Activated naive CD4-positive, alpha-beta T cell (primary cell): Measurements from ENCODE around the gene CCDC12.

Source experiments
- DNase-seq, 4 experiments: peaks; one replicate each; lab custom pipeline; 2025; lab: John Stamatoyannopoulos, UW

CCDC12 gene

DNA sequence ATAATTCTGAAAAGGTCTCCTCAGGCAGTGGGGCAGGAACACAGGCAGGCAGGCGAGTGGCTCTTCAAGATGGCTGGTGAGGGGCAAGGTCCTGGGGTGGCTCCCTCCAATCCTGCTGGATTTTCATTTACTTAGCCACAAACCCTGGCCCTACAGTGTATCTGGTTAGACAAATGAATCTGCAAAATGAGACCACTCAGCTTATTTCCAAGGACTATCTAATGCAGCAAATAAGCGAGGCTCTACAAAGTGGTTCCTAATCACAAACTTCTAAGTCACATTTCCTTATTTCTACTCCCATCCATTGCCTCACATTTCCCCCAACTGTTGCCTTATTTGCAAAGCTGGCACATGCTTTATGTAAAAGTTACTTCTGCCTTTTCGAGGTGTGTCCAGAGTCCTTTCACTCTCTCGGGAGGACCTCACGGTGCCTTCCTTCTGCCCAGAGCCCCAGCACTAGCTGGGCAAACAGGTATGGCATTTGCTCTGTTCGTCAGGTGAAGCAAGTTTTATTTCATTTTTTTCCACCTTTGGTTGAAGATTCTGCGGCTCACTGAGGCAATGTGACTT, 40.5 kb downstream of the CCDC12 start:
- DNase-seq: no peak

DNA sequence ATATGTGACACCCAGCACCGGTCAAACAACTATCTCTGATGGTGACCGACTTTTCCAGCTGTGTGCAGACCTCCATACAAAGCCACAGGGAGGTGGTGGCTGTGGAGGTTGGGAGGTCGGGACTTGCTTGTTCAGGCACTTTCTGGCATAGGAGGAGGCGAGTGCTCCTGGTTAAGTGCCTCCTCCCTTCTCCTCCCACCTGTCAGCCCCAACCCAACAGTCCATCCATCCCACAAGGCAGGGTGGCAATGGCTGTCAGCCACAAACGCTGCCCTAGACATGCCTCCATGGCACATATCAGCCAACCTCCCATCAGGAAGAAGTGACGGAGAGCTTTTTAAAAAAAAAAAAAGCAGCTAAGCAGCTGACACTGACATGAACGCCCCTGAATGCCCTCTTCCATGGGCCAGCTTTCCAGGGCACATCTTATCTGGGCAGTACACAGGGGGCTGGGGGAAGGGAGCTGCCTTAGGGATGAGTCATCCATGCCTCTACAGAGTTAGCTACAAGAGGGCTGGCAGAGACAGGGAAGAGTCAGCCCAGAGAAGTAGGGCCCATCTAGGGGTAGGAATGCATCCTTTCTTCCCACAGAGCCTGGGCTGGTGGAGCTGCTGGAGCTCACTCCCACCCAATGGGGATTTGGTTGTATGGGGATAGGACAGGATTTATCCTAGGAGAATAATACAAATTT, 41.2 kb downstream of the CCDC12 start:
- DNase-seq: no peak

DNA sequence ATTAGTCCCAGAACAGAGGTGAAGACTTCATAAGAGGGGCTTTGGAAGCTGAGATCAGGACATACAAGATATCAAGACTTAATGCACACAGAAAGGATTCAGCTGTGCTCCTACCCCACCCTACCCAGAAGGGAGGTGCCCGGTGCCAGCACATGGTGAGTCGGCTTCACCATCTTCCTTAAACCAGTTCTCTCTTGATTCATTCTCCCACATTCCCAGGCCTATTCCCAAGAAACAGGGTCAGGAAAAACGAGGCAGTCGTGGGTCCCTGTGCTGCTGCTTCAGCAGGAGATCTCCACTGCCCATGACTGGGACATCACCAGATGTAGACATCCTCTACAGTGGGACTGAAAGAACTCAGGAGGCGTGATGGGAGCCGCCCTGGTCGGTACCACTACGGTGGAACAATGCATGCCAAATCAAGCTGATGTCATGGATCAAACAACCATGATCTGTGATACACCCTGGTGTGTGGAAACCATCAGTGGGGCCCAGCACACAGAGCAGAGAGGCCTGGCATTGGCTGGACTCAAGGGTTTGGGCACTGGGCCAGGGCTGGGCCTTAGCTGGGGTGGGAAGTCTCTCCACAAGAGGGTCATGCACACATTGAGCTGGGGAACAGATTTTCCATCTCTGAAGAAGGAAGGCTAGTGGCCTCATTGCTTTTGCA, 41.9 kb downstream of the CCDC12 start:
- no peak for DNase-seq

DNA sequence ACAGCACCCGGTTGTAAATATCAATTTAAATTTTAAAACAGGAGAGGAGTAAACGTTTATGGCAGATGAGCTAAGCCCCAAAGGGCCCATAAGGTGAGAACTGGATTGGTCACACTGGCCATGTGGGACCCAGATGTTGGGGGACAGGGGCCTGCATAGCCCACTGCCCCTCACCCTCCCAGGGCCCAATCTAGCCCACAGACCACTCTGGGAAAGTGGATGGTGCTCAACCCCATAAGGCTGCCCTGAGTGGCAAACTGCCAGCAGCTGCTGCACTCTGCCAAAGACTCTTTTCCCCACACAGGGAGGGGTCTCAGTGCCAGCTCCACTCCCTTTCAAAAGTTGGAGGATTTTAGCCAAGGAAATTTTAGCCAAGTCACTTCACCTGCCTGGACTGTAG, 42.5 kb downstream of the CCDC12 start:
- DNase-seq: no peak

DNA sequence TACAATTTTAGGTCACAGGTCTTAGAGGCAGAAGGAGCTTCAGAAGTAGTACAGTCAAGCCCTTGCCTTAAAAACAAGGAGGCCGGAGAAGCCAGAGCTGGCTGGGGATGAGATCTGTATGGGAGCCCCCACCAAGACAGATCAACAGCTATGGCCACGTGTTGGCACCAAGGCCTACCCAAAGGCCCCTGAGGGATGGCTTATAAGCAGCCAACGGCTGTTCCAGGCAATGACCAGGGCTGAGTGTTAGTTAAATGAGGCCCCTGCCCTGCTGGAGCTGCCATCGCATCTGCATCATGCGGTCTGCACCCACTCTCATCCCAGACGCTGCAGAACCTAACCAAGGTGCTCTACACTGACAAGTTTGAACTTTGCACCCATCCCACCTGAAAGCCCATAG, 43.3 kb downstream of the CCDC12 start:
- DNase-seq: no peak

DNA sequence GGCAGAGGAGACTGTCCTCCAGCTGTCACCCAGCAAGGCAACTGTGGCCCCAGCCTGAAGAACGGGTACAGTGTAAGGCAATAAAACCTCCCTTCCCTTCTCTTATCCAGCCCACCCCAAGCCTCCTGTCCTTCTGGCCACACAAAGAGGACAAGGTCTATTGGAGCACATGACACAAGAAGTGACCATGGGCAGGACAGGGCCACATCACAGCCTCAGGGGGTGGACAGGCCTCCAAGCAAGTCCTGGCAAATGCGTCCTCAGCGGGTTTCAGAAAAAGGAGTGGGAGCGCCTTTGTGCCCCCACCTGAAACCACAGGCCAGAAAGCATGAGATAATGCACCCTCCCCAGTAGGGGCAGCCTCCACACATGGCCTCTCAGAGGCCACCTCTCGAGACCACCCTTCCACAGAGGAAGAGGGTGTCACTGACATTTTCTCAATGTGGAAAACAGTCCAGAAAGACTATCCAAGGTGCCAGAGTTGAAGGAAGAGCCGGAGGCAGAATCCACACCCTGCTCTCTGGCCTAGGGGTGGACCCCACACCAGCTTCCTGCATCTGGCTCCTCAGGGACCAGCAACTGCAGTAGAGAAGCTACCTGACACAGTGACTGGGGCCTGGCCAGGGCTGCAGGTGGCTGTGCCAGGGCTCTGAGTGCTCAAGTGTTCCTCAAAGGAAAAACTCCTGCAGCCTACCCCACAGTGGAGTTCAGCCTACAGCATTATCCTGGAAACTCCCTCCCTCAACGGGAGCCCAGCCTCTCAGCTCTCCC, 43.9 kb downstream of the CCDC12 start:
- no peak for DNase-seq

DNA sequence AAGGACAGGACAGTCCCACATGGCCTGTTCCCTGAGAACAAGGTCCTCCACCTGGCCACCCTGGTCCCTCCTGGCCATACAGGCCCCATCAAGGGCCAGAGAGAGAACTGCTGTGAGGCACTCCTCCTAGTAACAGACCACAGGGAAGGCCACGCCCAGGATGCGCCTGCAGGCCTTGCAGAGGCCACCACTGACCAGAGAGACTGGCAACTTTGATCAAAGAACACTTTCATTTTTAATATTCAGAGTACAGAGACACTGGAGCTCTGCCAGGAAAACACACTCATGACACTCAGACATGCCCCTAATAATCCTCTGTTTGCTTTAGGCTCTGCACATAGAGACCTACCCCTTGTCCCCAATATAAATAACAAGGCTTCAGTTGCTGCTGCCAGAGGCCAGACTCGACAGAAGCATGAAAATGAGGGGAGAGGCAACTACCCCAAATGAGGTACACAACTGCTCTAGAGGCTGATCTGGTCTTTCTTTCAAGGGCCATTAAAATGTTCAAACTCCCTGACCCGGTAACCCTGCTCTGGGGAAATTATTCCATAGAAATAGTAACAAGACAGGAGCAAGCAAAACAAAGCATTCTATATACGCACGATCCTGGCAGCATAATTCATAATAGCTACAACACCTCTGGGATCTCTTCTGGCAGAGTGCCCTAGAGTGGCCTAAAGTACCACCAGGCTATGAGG, 44.8 kb downstream of the CCDC12 start:
- DNase-seq: no peak

DNA sequence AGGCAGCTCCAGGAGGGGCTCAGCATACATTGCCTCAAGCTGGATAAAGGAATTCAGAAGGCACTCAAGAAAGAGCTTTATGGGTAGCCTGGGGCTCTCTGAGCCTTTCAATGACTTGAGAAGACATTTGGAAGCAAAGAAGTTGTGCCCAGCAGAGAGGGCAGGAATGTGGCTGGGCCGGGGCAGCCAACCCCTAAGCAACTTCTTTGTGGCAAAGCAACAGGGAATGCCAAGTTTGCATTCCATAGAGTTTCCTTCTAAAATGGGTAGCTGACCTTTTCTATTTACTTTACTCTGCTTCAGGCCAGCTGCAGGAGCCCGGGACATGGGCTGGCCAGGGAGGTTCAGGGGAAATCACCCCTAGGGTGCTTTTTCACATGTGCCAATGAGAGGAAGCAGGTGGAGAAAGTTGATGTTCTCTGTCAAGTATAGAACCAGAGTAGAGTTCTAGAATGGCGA, 45.6 kb downstream of the CCDC12 start:
- no peak for DNase-seq

DNA sequence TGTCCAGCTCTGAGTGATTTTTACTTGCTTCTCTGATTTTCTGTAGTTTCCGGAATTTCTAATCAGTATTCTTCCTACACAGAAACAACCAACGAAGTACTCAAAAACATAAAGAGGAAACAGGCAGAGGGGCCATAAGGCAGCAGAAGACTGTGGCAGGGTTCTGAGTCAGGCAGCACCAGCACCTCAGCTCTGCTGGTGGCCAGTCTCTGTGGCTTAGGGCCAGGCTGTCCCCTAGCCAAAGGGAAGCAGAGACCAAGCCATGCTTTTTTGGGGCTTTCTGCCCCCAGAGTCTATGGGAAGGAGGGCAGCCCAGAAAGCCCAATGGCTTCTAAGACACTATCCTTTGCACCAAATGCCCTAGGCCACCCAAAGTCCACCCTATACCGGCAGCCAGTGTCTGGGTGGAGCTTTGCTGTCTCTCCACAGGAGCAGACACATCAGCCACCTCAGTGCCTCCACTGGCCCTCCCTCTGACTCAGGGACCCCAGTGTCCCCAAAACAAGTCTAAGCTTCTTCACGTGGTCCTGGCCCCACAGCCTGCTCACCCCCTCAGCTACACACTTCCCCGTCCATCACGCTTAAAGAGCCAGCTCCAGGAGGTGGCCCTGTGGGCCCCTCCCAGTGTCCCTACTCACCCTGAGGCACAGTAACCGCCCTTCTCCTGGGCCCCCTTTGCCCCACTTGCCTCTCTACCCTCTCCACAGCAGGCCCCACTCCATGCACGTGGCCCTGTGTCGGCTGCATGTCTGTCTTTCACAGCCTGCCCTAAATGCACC, 46.2 kb downstream of the CCDC12 start:
- DNase-seq: no peak

DNA sequence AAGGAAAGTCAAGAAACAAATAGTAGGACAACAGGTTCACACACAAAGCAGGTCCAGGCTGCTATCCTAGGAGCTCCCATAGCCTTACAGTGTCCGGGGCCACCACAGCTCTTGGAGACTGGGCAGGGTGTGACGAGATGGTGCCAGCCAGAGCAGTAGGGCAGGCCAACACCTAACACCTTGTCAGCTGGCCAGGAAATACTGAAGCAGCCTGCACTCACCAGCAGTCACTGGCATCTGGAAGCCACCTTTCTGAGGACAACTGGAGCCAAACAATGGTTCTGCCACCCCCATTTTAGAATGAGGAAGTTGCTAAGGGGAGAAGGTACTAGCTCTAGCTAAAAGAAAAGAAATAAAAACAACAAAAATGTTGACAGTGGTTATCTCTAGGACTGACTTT, 47.2 kb downstream of the CCDC12 start:
- DNase-seq: no peak

DNA sequence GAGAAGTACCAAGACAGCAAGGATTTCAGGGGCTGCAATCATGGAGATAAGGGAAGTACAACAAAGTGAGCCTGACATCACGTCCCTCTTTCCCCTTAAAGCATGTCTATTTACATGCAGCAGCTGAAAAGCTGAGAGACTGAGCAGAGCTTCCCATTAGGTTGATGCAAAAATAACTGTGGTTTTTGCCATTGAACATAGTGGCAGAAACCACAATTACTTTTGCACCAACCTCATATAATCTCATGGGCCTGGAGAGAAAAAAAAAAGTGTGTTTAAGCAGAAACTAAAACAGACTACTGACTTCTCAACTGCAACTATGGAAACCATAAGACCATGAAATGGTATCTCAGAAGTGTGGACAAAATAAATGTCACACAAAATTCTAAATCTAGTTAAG, 48.3 kb downstream of the CCDC12 start:
- DNase-seq: no peak

DNA sequence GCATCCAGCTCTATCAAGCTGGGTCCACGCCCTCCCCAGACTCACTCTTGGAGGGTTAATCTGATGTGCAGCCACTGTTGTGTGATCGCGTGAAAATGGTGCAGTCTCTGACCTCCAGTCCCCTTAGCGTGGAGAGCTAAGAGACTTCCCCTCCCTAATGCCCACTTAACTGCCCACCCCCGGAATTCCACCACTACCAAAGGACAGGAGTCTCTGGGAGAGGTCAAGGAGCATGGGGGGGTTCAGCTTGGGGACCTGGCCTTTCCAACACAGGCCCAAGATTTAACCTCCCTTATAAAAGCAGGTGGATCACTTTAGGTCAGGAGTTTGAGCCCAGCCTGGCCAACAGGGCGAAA, 48.8 kb downstream of the CCDC12 start:
- no peak for DNase-seq

DNA sequence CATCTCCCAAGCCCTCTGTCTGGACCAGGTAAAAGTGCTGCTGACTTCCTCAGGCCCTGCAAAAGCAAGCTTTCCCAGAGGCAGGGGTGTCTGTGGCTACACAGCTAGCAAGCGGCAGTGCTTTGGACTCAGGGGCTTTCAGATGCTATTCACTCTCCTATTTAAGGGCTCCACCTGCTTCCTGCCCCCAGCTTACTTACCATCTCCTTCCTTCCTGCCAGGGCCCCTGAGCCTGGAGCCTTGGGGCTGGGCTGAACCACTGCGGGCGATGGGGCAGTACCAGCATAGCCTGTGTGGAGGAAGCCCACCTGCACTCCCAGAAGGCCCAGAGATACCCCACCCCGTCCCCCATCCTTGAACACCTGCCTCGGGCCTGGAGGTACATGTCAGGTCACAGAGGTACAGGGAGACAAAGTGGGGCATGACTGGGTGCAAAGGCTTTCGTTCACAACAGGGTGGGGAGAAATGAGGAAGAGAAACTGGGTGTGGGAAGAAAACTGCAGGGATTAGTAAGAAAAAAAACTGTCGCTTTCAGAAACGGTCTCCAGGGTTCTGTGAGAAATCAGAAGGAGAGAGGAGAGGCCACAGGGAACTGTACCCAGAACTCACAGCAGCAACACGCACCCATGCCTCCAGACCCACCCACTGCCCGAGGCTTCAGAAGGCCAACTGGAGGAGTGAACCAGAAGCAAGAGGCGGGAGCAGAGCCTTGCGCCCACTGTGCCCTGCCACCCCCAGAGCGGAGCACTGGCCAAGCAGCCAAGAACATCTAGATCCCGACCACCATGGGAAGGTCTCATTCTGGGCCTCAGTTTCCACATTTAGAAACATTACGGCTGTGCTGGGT, 49.5 kb downstream of the CCDC12 start:
- DNase-seq: peak in 1 of 4 experiments; percentile 9

DNA sequence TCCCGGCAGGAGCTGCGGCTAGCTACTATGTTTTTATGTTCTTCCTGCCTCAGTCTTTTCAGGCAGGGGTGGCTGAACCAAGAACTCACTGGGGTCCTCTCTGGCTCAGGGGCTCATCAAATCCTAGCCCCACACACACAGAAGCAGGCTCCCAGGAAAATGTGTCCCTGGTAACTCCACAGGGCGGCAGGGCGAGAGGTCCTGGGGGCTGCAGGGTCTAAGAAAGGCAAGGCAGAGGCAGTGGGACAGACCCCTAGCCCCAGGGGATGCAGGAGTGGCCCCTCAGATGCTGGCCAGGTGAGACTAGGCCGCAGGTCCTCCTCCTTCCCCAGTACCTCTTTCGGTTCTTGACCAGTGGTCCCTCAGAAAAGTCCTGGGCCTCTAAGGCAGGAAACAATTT, 50.1 kb downstream of the CCDC12 start:
- no peak for DNase-seq

DNA sequence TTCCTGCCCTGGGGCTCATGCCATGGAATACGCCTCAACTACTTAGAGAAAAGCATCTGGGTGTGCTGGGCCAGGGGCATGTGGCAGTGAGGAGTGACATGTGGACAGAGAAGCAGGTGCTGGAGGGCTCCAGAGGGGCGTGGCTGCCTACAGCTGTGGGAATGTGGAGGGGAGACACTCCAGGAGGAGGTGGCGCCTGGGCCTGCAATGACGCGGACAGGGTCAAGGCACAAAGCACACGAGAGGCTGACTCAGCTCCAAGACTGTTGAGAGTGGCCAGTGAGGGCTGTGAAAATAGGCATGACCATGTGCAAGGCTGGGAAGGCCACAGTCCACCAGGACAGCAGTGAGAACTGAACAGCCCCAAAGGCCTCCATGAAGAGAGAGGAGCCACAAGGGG, 50.5 kb downstream of the CCDC12 start:
- no peak for DNase-seq

DNA sequence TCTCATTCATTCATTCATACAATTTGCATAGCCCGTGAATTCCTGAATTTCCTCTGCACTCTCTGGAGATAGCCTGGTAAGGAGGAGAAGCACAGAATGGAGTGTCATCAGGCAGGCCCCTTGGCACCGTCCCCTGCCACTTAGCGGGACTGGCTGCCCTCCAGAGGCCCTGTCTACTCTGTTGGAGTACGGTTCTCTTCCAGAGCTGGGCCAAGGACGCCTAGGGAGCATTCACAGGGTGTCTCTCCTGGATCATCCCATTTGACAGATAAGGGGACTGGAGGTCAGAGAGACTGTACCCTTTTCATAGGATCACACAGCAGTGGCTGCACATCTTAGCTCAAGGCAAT, 51.0 kb downstream of the CCDC12 start:
- no peak for DNase-seq

DNA sequence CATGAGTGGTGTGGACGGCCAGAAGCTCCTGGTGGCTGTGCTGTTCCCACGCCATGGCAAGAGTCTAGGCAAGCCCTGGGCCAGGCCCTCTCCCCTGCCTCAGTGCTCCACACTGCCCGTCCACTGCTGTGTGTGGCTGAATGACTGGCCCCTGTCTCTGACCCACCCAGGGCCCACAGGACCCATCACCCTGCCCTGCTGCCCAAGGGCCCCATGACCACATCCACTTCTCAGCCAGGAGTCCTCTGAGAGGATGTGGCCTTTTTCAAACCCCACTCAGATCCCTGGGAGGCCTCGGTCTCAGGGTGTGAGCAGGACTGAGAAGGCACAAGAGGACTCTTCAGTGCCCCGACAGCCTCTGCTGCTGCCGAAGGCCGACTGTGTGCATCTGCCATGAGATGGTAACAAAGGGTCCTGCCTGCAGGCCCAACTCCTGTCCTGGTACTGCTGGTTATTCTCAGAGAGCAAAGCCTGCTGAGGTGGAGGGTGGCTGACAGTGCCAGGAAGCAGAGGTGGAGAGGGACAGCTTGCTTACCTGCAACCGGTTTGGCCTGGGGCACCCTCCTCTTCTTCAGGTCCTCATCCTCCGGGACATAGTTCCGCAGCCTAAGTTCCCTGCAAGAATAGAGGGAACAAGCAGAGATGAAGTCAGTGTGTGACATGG, 51.5 kb downstream of the CCDC12 start:
- DNase-seq: no peak

DNA sequence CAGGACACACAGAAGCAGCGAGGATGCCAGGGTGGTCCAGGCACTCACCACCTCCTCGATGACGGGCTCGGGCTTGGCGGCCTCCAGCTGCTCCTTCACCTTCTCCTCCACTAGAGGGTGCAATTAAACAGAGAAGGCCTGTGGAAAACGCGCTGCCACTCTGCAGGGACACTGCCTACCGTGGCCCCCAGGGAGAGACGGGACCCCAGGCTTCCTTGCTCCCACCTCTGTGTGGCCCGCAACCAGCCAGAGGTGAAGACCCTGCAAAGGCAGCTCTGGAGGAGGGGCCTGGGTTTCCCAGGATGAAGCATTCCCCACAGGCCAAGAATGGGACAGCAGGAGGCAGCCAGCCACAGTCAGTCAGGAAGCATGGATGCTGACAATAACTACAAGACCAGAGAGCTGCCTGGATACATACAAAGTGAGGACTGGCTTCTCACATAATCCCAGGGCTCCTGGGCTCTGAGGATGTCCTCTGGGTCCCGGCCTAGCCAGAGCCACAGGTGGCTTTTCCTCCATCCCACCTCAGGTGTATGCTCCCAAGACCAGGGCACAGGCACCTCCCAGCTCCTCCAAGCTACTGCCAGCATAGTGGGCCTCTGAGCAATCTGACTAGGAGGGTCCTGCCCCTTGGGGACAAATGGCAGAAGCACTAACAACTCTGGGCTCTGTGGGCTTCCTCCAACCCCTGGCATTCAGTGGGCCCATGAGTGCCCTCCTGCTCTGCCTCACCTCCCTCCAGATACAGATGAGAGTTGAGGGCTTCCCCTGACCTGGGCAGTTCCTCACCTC, 52.8 kb downstream of the CCDC12 start:
- no peak for DNase-seq

DNA sequence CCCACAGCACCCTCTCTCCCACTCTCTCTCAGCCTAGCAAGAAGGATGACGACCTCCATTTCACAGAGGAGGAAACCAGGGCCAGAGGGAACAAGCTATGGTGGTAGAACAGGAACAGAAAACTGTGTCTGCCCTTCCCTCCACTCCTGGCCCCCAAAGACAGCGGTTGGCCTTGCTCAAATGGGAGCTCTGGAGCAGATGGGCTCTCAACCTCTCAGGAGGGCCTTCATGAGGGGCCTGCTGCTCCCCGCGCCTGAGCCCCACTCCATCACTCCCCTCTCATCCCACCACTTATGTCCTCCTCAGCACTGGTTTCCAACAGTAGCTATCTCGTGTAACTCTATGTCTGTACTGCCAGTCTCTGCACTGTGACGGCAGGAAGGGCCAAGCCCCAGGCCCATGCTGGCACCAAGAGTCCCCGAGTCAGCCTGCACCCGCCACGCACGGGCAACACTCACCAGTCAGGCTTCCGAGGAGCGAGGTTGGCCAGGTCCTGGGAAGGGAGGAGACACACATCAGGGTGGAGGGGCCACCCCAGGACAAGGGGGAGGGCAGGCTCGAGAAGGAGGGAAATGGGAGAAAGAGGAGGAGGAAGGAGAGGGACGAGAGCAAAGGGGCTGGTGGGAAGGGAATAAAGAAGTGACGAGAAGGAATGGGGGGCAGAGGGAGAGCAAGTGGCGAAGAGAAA, 53.5 kb downstream of the CCDC12 start:
- DNase-seq: no peak
